Uterus (tissue), 4 donors: ENCODE data around the gene TAGLN2. TPM values are rescaled to one million over a fixed set of nuclear protein-coding genes. Genes with fewer than 3 reads are reported as not detected.
"Not testable (repeated sequence)": the region's sequence is repeated elsewhere in the genome, so short reads cannot be mapped to it uniquely, and the experiment has no call there.

ENCODE experiments used
- DNase-seq, 2 donors: peaks; one replicate each; pipeline ENCODE4 v3.0.0-alpha.2; 2019 to 2020
- H3K27ac ChIP-seq, 2 donors: fragments of 200-600 bp; sonication (generic); 1 replicate in 1 of 2; 2 replicates in 1 of 2; pipeline ENCODE4 v1.5.1; 2016 to 2018
- H3K27me3 ChIP-seq, 2 donors: fragments of 200-600 bp; sonication (generic); one replicate each; pipeline ENCODE4 v1.5.1; 2018 to 2019; ENCODE audit warnings: control low read depth in 1 of 2
- H3K36me3 ChIP-seq, 2 donors: fragments of 200-600 bp; sonication (generic); one replicate each; pipeline ENCODE4 v1.5.1; 2019; ENCODE audit warnings: control low read depth in 1 of 2
- H3K4me1 ChIP-seq, 2 donors: fragments of 200-600 bp; sonication (generic); one replicate each; pipeline ENCODE4 v1.5.1; 2018 to 2019; ENCODE audit warnings: control low read depth in 1 of 2
- H3K4me3 ChIP-seq, 2 donors: fragments of 200-600 bp; sonication (generic); 1 replicate in 1 of 2; 2 replicates in 1 of 2; pipeline ENCODE4 v1.5.1; 2018 to 2019; ENCODE audit warnings: mild to moderate bottlenecking in 1 of 2
- H3K9me3 ChIP-seq, 2 donors: fragments of 200-600 bp; sonication (generic); one replicate each; pipeline ENCODE4 v1.5.1; 2019; ENCODE audit warnings: control low read depth in 1 of 2
- POLR2A ChIP-seq, 2 donors: fragments of 450-650 bp; IDR thresholded peaks; one replicate each; pipeline ENCODE4 v1.6.1; 2016; ENCODE audit warnings: antibody characterized with exemption in 2 of 2, mild to moderate bottlenecking in 1 of 2, moderate library complexity in 1 of 2
- intact Hi-C: fragments of 100-400 bp; cut with DNase I; formaldehyde crosslinking; loops from one replicate; pipeline ENCODE4 v1.15.1; 2023; ENCODE audit warnings: low total_unique reads
- total RNA-seq, 4 donors: library from RNA; depleted of rRNA in 3 of 4; stranded (reverse); fragments of >200 nt in 3 of 4; gene quantifications; one replicate each; pipeline versions ENCODE4 v1.1.0 to v1.2.4, GENCODE V29; 2014 to 2023
- TF ChIP-seq, protein P1 (sequence below), 4 experiments: fragments of 200-600 bp in 2 of 4; fragments of 450-650 bp in 2 of 4; sonication (generic) in 2 of 4; IDR thresholded peaks; one replicate each; pipeline ENCODE4 v1.5.1; 2016 to 2019; ENCODE audit warnings: antibody characterized with exemption in 4 of 4, mild to moderate bottlenecking in 2 of 4, moderate library complexity in 1 of 4
- donor health status: DM: yes; HTN: yes; CAD: no.

TAGLN2 gene
- total RNA-seq, 4 donors from 2014 or later = 113 to 246 (median 197) TPM

DNA sequence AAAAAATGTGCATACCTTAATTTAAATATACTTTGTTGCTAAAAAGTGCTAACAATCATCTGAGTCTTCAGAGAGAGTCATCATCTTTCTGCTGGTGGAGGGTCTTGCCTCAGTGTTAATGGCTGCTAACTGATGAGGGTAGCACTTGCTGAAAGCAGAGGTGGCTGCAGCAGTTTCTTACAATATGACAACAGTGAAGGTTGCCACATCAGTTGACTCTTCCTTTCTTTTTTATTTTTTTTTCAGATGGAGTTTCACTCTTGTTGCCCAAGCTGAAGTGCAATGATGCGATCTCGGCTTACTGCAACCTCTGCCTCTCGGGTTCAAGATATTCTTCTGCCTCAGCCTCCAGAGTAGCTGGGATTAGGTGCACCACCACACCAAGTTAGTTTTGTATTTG is 22.8 kb downstream of the TAGLN2 start:
- intact Hi-C loops = no loop called here
- Histone ChIP-seq H3K4me1 (no peaks in the 10 kb centered on the region), H3K9me3 (no peaks in the 10 kb centered on the region), H3K36me3 (no peaks in the 10 kb centered on the region), H3K27me3 (no peaks in the 10 kb centered on the region), H3K27ac (no peak overlapping the region), H3K4me3 (no peak overlapping the region)
- no peak for DNase-seq
- TF ChIP-seq, protein P1, sequence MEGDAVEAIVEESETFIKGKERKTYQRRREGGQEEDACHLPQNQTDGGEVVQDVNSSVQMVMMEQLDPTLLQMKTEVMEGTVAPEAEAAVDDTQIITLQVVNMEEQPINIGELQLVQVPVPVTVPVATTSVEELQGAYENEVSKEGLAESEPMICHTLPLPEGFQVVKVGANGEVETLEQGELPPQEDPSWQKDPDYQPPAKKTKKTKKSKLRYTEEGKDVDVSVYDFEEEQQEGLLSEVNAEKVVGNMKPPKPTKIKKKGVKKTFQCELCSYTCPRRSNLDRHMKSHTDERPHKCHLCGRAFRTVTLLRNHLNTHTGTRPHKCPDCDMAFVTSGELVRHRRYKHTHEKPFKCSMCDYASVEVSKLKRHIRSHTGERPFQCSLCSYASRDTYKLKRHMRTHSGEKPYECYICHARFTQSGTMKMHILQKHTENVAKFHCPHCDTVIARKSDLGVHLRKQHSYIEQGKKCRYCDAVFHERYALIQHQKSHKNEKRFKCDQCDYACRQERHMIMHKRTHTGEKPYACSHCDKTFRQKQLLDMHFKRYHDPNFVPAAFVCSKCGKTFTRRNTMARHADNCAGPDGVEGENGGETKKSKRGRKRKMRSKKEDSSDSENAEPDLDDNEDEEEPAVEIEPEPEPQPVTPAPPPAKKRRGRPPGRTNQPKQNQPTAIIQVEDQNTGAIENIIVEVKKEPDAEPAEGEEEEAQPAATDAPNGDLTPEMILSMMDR (IDR thresholded peaks at IDR 0.05) = no peak
- TF ChIP-seq POLR2A (IDR thresholded peaks at IDR 0.05) = no peak

- no peak for DNase-seq
- TF ChIP-seq, protein P1 (IDR thresholded peaks at IDR 0.05) = no peak
- TF ChIP-seq POLR2A (IDR thresholded peaks at IDR 0.05) = no peak
- Histone ChIP-seq H3K36me3 (no peaks in the 10 kb centered on the region), H3K4me1 (no peaks in the 10 kb centered on the region), H3K27me3 (no peaks in the 10 kb centered on the region), H3K27ac (no peak overlapping the region), H3K4me3 (no peak overlapping the region), H3K9me3 (no peaks in the 10 kb centered on the region)
- intact Hi-C loops = no loop called here
Observed at GRCh38 chr1:159900755-159901360, 24.4 kb downstream of the TAGLN2 start.

DNA sequence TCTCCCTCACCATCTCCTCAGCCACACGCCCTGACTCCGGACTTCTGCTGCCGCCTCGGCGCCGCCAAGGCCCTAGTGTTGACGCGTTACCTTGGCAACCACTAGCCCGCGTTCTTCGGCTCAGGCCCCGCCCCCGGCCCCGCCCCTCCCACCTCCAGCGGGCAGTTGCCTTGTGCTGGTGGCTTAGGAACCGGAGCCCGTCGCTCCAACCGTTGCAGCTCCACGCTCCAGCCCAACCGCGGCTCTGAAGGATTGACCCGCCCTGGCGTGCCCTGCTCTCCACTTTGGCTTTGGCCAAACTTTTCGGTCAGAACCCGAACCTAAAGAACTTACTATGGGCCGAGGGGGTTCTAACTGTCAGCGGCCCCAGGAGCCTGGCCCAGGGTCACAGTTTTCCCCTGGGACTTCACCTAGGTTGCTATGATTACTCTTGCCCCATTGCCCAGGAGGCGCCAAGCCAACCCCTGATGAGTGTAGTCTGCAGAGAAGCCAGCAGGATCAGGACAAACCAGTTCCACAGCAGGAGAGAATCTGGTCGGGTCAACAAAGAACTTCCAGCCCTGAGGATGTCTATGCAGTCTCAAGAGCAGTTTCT is 25.1 kb downstream of the TAGLN2 start, which contains the start of gene CFAP45:
TSS of gene CFAP45 (minus strand) at position 80 of the 595 bp plus-strand sequence. CDS start at position 13, 67 bp downstream.
- Histone ChIP-seq H3K27ac (no peak within 1 kb of the TSS), H3K9me3 (no peaks in the 10 kb centered on the region), H3K4me1 (no peaks in the 10 kb centered on the region), H3K4me3 (no peak within 1 kb of the TSS), H3K36me3 (no peaks in the 10 kb centered on the region), H3K27me3 (no peaks in the 10 kb centered on the region)
- intact Hi-C loops = no loop called here
- DNase-seq = peak; percentile 63 to 67
- TF ChIP-seq, protein P1 (IDR thresholded peaks at IDR 0.05) = no peak

DNA sequence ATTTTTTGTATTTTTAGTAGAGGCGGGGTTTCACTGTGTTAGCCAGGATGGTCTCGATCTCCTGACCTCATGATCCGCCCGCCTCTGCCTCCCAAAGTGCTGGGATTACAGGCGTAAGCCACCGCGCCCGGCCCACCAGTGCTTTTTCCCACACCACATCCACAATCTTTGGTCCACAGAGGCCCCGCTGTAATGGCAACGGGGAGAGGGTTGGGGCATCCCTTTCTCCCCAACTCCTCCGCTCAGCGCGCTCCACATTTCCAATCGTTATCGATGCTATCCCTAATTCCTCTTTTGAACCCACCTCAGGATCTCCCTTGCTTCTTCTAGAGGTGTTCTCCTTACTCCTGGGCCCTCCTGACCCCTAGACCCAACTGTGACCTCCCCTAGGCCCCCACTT is 25.7 kb downstream of the TAGLN2 start:
- H3K27ac ChIP-seq, DNase-seq, H3K36me3 ChIP-seq, H3K27me3 ChIP-seq, H3K4me3 ChIP-seq, intact Hi-C loops, H3K4me1 ChIP-seq, H3K9me3 ChIP-seq: not testable (repeated sequence)

GRCh38 chr1:159898527-159898926 is 26.8 kb downstream of the TAGLN2 start:
- Histone ChIP-seq H3K27me3 (no peaks in the 10 kb centered on the region), H3K4me1 (no peaks in the 10 kb centered on the region), H3K9me3 (no peaks in the 10 kb centered on the region), H3K36me3 (no peaks in the 10 kb centered on the region), H3K4me3 (no peak overlapping the region), H3K27ac (no peak overlapping the region)
- TF ChIP-seq, protein P1 (IDR thresholded peaks at IDR 0.05) = no peak
- no peak for TF ChIP-seq POLR2A (IDR thresholded peaks at IDR 0.05)
- intact Hi-C loops = no loop called here
- no peak for DNase-seq
